Parietal lobe (tissue), 2 donors: Measurements from ENCODE around the gene ASB8. TPM values are rescaled to one million over a fixed set of nuclear protein-coding genes. Genes with fewer than 3 reads are reported as not detected.

Experiments used
- small RNA-seq: library from RNA; depleted of rRNA; stranded (forward); fragments of <200 nt; gene quantifications from one replicate; pipeline ENCODE3, GENCODE V24; 2014; ENCODE audit warnings: low replicate concordance
- total RNA-seq: library from RNA; depleted of rRNA; stranded (reverse); fragments of >200 nt; gene quantifications from one replicate; pipeline ENCODE4 v1.2.3, GENCODE V29; 2014

The ASB8 gene, protein sequence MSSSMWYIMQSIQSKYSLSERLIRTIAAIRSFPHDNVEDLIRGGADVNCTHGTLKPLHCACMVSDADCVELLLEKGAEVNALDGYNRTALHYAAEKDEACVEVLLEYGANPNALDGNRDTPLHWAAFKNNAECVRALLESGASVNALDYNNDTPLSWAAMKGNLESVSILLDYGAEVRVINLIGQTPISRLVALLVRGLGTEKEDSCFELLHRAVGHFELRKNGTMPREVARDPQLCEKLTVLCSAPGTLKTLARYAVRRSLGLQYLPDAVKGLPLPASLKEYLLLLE
- total RNA-seq, result 35.7 TPM

DNA sequence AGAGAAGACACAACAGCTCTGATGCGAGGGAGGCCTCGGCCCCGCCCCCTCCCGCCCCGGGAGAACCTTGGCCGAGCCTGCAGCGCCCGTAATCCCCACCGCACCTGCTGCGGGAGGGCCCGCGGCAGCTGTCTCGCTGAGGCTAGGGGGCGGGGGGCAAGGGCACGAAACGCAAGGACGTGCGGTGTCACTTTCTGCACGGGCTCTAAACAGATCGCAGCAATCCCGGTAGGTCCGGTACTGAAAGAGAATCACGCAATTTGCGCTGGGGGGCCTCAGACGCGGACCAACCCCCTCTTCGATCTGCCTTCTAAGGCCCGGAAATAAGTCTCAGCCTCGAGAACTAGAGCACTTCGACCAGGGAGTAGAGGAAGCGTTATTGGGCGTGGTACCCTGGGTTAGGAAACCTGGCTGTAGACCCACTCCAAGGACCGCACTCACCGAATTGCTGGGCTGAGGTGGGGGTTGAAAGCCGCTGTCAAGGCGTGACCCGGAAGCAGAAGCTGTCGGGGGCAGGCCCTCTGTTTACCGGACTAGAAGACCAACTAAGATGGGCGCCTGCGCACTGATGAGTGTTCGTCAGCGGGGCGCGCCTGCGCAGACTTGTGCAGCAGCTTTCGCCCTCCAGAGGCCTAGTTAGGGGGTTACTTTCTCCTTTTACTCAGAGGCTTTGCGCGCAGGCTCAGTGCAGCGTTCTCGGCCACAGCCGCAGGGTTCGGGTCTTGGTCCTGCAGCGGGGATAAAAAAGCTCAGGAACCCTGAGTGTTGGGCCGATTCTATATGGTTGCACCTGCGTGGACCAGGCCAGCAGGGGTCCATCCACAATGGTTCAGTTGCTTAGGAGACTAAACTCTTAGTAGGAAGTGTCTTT lies at the start of gene ASB8:
Gene ASB8, minus strand, starts transcription at position 498 of the 871 bp plus-strand sequence. CDS start 4,019 bp downstream, outside the sequence.

DNA sequence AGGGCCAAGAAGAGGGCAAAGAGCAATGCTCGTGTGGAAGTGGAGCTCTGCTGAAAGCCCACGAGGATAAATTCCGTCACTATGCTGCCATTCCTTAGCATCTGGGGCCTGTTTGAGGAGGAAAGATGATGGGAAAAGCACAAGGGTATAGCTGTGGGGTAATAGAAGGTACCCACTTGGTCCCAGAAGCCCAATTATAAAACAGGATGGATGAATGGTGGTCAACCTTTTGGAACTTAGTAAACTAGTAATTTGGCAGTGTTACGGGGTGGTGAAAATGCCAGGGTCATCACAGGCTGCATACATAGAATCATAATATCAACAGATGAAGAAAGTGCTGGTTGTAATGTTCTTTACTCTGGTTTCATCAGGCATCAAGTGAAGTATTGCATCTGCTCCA lies 45.9 kb upstream of the ASB8 start, which contains the start of gene OR10AD1:
Gene OR10AD1, minus strand, starts transcription at position 101 of the 400 bp plus-strand sequence. Its CDS starts 0 bp downstream, at position 101.

DNA sequence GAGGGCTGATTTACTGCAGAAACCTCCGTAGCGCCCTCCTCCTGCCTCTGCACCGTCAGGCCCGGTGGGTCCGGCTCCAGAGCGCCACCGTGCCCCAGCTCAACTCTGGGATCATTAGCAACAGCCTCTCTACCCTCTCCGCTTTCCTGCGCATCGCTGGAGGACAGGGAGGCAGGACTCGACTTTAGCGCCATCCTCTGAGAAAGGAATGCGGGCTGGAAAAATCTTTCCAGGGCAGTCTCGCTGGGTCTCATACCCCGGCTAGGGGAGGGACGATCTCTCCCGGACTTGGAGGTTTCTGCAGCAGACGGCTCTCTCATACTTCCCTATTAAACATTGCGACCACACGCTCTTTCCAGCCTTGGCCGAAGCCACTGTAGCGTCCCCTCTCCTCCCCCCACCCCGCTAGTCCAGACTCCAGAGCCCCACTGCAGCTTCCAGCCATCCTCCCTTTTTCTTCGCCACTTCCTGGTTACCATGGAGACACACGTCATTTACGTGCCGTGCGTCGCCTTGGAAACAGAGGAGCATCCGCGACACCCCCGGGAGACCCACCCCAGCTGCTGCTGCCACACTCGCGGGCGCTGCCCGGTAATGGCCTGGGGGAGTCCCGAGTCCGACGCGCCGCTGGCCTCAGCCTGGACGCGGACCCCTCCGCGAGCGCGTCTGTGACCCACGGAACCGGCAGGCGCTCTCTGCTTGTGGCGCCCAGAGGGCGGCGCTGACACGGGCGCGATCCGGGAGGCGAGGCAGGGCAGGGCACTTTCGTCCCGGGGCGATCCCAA lies 26.0 kb upstream of the ASB8 start, which contains the start of gene CCDC184:
Gene CCDC184, plus strand, starts transcription at position 554 of the 785 bp plus-strand sequence. CDS start 479 bp downstream, outside the sequence.

DNA sequence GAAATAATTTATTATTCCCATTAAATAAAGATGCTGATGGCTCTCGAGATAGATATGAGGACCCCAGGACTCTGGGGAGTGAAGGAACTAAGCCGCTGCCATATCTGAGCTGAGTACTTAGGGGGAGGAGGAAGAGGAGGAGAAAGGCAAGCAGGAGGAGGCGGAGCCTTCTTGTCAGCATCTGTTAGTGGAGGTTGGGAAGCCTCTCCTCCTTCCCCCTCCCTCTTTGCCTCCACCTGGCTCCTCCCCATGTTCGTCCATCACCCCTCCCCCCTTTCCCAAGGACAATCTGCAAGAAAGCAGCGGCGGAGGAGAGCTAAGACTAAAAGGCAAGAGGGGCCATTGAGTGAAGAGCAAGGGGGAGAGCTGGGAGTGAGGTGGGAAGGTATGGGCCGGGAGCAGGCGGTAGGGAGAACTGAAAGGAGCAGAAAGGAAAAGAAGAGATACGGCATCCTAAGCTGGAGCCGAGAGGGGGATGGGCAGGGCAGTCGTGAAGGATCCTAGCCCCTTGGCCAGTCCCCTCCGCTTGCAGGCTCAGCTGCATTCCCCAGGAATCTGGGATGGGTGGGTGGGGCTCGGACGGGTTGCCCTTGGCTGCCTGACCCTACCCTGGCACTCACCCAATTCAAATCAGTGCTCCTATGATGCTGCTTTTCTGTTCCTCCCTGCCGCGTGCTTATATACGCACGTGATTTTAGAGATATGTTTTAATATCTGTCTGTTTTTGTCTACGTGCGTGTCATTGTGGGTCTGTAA lies 38.1 kb downstream of the ASB8 start, which contains the start of gene PFKM:
Gene PFKM, plus strand, starts transcription at position 287 of the 756 bp plus-strand sequence. CDS start 3,411 bp downstream, outside the sequence.

DNA sequence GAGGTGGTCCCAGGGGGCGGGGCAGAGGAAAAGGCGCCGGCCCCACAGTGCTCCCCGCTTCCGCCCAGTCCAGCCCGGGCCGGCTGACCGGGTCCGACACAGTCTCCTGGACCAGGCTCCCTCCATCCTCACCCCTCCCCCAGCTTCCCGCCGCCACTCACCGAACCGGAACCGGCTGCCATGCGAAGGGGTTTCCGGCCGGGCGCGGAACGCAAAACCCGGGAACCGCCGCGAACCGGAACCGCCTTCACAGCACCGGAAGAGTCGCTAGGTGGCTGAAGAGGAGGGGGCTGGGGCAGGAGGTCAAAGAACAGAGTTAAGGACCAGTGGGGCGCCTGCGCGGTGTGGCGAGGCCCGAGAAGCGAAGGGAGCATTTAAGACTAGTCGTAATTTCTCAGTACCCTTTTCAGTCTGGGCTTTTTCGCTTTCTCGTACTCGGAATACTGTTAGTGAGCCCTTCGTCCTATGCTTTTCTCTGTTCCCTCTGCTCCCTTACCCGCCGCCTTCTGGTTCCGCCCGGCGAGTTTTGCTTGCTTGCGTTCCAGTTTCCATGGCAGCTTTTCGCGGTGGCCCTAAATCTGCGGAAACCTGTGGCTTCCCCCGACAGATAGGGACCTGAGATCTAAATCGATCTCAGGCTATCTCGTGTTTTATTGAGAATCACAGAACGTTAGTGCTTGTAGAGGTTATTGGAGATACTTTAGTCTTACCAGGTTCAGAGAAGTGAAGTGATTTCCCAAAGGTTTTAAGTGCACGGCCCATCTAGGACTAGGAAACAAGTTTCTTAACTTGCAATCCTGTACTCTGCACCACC lies 51.2 kb downstream of the ASB8 start, which contains the start of gene SENP1:
Gene SENP1, minus strand, starts transcription at position 213 of the 814 bp plus-strand sequence. CDS start 4,607 bp downstream, outside the sequence.

Small RNA genes lying within 50 kb of the gene (small RNA-seq; reads per million reads assigned to genes)
- gene MIR6505, result 0.18 reads per million

Other genes with a start within 250 kb of the ASB8 start
- 86.7 TPM for gene TMEM106C, start 193.9 kb downstream of the ASB8 start, total RNA-seq
- 0.31 TPM for gene COL2A1, start 153.0 kb downstream of the ASB8 start, total RNA-seq
- gene SENP1, start 51.4 kb downstream of the ASB8 start, total RNA-seq, result 39.1 TPM
- 105 TPM for gene PFKM, start 38.2 kb downstream of the ASB8 start, total RNA-seq
- 15.7 TPM for gene CCDC184, start 26.1 kb upstream of the ASB8 start, total RNA-seq
- not detected for gene OR10AD1, start 45.8 kb upstream of the ASB8 start, total RNA-seq
- gene ZNF641, start 193.4 kb upstream of the ASB8 start, total RNA-seq, result 49.5 TPM